HUDEP-2 (cell line): ENCODE results near the gene COL17A1.
A peak's percentile ranks its signal among the peaks of the same experiment; 100 is the strongest.

Experiments used
- DNase-seq, 76 experiments: peaks; one replicate each; lab custom pipeline; 2025; ENCODE audit not compliant: unreplicated experiment in 76 of 76; lab: John Stamatoyannopoulos, UW

The COL17A1 gene

DNA sequence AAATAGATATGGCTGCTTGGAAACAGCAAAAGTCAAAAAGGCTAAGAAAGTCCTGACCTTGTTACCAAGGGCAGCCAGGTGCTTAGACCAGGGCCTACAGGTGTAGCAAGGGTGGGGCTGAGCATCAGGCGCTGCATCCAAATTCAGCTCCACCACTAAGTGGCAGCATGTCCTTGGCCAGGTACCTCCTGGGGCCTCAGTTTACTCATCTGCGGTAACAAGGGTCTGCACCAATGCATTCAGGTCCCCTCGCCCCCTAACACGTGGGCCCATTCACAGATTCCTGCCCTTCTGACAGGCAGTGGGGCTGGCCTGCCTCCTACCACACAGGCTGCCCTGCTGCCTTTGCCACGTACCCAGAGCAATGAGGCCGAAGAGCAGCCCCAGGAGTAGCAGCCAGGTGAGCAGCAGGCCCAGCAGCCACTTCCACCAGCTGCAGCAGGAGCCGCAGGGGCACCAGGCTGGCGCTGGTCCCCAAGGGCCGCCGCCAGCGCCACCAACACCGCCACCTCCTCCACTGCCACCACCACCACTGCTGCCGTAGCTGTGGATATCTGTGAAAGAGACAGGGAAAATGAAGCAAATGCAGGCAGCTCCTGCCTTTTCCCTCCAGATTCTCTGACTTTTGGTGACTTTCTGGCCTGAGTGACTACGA lies 28.9 kb downstream of the COL17A1 start:
- DNase-seq: no peak

GRCh38 chr10:104054430-104054829 lies 31.2 kb downstream of the COL17A1 start:
- no peak for DNase-seq

DNA sequence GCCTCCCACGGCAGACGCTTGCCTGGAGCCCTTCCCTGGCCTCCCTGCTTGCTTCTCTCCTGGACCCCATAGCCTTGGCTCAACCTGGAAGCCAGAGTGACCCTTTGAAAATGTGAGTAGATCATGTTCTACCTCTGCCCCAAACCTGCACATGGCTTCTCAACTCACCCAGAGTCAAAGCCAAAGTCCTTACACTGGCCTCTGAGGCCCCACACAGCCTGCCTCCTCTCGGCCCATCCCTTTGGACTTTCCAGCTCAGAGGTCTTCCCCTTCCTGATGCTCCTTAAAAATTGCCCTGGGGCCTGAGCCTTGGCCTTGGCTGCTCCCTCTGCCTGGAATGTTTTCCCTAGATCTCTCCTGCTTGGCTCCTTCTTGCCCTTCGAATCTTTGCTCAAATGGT lies 32.5 kb downstream of the COL17A1 start:
- no peak for DNase-seq

DNA sequence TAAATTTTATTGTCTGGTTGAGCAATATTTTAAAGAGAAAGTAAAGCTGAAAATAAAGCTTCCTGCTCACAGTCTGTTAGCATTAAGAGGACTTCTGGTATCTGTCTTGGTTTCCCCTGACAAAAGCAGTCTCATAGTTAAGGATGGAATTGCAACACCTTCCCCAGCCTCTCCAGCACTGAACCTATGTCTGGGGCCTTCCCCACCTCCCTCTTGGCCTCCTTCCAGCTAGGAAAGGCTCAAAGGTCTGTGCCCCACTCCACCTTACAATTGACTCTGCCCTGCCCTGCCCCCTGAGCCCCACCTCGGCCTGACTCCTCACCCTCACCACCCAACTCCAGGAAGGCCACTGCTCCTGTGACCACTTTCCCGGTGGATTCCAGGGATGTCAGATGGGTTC lies 33.2 kb downstream of the COL17A1 start:
- DNase-seq: no peak

DNA sequence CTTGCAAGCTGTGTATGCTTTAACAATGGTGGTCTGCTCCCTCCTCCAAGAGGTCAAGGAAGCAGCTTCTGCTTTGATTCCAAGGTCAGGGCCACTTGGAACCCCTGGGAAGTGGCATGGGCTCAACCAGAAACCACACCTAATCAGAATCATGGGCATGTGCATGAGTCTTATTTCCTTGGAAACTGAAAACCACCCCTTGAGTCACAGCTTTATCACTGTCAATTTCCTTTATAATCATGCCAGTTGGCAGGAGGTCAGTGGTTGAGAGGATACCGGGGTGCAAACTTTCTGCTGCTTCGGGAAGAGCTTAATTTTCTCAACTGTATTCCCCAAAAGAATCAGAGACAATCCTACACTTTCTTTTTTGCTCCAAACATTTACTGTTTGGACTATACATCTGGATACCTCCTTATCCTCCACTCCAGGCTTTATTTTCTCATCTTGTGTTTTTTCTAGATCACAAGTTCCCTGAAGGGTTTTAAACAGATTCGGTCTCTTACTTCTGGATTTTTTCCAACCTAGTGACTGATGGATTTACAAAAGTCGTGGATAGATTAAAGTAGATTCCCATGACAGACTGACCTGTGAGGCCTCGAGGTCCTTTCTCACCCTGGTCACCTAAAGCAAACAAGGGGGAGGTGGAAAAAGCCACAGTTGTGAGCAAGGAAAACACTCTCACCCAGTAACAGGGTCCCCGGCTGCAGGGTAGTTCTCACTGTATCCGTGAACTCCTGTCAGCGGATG lies 36.0 kb downstream of the COL17A1 start:
- DNase-seq: peak in 5 of 76 experiments; percentile 5 to 14 (median 7)

GRCh38 chr10:104046651-104047050 lies 39.0 kb downstream of the COL17A1 start:
- DNase-seq: no peak

- peak in 12 of 76 experiments; percentile 2 to 45 (median 15) for DNase-seq
These were observed 40.3 kb downstream of the COL17A1 start for GRCh38 chr10:104045151-104046089.

DNA sequence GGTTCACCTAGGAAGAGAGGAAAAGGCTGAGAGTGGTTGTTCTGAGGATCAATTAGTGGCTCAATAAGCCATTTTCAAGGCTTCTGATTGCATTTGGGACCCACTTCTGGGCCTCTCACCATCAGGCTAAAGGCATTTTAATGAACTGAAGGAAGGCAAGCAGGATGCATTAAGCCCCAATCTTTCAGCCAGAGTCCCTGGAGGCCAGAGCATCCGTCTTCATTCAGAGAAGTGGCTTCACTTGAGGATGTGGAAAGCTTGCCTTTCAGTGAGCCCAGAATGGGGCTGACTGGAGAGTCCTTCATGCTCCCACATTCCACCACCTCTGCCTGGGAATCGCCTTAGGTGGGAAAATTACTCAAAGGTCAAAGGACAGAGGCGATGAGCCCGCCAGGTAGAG lies 41.8 kb downstream of the COL17A1 start:
- no peak for DNase-seq

GRCh38 chr10:104043185-104043830 lies 42.4 kb downstream of the COL17A1 start:
- no peak for DNase-seq

- no peak for DNase-seq
These were observed 43.7 kb downstream of the COL17A1 start for GRCh38 chr10:104041891-104042535.

GRCh38 chr10:104040862-104041789 lies 44.6 kb downstream of the COL17A1 start:
- DNase-seq: no peak

DNA sequence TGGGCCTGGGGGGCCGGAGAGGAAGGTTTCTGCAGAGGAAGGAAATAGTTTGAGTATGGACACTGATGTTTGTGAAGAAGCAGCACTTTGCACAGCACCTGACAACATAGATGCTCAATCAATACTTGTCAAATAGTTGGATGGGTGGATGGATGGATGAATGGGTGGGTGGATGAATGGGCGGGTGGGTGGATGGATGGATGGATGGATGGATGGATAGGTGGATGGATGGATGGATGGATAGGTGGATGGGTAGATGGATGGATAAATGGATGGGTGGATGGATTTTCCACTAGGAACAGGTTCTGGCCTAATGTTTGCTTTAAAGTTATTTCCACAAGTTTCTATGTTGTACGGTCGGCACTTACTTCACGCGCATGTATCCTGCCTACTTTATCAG lies 45.3 kb downstream of the COL17A1 start:
- DNase-seq: no peak

- no peak for DNase-seq
These were observed 46.5 kb downstream of the COL17A1 start for GRCh38 chr10:104038958-104039752.

DNA sequence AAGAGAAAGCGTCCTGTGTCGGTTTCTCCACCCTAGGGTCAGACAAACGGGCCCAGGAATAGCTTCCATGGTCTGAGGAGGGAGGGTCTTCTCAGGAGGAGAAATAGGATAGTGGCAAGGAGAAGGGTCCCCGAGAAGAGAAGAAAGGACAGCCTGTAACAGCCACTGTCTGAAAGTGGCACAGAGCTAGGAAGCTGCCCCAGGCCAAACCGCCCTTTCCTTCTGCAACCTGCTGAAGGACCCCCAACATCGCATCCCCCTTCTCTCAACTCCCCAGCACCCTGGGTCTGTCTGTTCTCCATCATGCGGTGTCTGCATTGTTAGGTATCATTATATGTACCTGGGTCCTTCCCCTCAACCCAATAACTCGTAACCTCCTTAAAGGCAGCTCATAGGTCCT lies 47.1 kb downstream of the COL17A1 start:
- no peak for DNase-seq

DNA sequence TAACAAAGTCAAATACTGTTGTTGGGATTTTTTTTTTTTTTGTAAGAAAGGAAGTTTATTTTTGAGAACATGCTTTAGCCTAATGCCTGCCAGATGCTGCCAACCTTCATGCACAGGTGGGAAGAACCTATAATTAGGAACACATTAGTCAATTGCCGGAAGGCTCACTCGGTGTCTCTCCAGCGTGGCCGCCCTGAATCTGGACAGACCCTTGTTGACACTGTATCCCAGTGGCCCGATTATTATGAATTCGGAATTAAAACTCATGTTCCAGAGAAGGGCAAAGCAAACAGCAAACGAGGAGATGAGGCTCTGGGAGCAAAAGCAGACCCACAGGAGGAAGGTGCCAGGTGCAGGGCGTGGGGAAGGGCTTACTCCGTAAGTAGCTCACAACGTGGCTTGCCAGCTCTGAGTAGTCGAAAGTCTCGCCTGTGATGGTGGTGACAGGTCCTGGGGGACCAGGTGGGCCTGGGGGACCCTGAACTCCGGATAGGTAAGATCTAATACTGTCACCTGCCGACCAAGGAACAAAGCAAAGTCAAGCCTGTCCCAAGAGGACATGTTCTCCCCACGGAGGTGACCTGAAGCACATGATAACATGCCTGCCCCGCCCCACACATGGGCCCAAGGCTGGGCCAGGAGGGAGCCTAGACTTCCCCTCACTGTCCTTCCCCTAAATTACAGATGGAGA lies 48.3 kb downstream of the COL17A1 start:
- no peak for DNase-seq

- DNase-seq: no peak
These were observed 49.0 kb downstream of the COL17A1 start for GRCh38 chr10:104036518-104037260.

DNA sequence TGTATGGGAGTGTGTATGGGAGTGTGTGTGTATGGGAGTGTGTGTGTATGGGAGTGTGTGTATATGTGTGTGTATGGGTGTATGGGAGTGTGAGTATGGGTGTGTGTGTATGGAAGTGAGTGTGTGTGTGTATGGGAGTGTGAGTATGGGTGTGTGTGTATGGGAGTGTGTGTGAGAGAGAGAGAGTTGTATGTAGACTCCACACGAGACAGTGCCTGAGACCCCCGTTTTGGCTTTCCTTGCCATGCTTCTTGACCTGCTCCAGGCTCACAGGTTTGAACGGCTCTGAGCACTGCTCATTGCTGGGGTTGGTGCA lies 49.7 kb downstream of the COL17A1 start:
- no peak for DNase-seq
